Subcutaneous abdominal adipose tissue (tissue), 5 donors: ENCODE measurements around the gene PLCG1.

Source experiments
- H3K27ac ChIP-seq: one replicate; pipeline ENCODE4 v1.7.0; 2013; ENCODE audit warnings: low read depth, mild to moderate bottlenecking, inconsistent platforms, low read length, moderate library complexity
- H3K27me3 ChIP-seq, 5 donors: one replicate each; pipeline ENCODE4 v1.7.0; 2013; ENCODE audit warnings: low read length in 5 of 5, inconsistent platforms in 1 of 5; ENCODE audit not compliant: control insufficient read depth in 5 of 5, insufficient read depth in 4 of 5
- H3K36me3 ChIP-seq, 5 donors: one replicate each; pipeline ENCODE4 v1.7.0; 2013; ENCODE audit warnings: low read length in 5 of 5; ENCODE audit not compliant: control insufficient read depth in 5 of 5, insufficient read depth in 5 of 5
- H3K4me1 ChIP-seq, 5 donors: one replicate each; pipeline ENCODE4 v1.7.0; 2013; ENCODE audit warnings: low read length in 5 of 5, mild to moderate bottlenecking in 3 of 5, moderate library complexity in 1 of 5; ENCODE audit not compliant: control insufficient read depth in 5 of 5, insufficient read depth in 5 of 5
- H3K4me3 ChIP-seq, 5 donors: one replicate each; pipeline ENCODE4 v1.7.0; 2013; ENCODE audit warnings: low read length in 5 of 5, low read depth in 1 of 5
- H3K9ac ChIP-seq, 5 donors: one replicate each; pipeline ENCODE4 v1.7.0; 2013; ENCODE audit warnings: low read length in 5 of 5, mild to moderate bottlenecking in 4 of 5, moderate library complexity in 3 of 5
- H3K9me3 ChIP-seq, 5 donors: one replicate each; pipeline ENCODE4 v1.7.0; 2013; ENCODE audit warnings: low read length in 5 of 5; ENCODE audit not compliant: control insufficient read depth in 5 of 5
- donor health status: healthy.
- donor health status: healthy.
- donor health status: healthy.
- donor health status: healthy.
- donor health status: healthy.

Gene PLCG1

DNA sequence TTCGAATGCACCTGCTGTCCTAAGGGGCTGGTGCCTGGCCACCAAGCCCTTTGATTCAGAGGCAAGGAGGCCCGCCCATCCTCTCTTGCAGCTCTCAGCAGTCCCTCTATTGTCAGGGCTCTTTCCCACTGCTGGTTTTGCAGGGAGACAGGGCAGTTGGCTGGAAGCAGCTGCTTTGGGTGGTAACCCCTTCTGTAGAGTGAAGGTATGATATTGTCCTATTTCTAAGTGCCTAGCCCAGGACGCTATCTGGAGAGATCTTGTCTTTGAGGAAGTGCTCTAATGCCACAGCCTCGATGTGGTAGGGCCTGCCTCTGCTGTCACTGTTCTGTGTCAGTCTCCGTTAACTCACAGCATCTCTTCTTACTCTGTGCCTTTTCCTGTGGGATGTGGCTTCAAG lies 5.6 kb downstream of the PLCG1 start:
- H3K36me3 ChIP-seq: peaks cover 0 to 4% (median 0%) of the 10 kb centered on the region in 5 donors
- H3K9ac ChIP-seq: peak overlapping the region in 1 of 5 donors; percentile 3
- peaks cover 31 to 99% (median 76%) of the 10 kb centered on the region in 5 donors for H3K4me1 ChIP-seq
- no peak overlapping the region for H3K4me3 ChIP-seq
- H3K27ac ChIP-seq: peak overlapping the region; percentile 32
- H3K9me3 ChIP-seq: no peaks in the 10 kb centered on the region
- no peaks in the 10 kb centered on the region for H3K27me3 ChIP-seq

DNA sequence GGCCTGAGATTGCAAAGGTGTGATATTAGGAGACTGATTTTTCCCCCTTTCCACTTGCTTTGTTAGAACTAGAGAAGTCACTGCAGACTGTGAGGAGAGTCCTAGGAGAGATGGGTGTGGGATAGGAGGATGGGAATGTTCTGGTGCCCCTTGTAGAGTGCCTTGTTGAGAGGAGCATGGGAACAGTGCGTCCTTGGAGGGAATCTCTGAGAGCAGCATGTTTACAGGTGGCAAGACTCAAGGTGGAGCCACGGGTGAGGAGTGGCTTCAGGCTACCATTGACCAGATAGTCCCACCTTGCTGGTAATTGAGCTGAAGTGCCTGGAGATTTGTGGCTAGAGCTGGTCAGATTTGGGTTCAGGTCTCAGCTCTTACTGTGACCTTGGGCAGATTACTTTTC lies 6.0 kb downstream of the PLCG1 start:
- peak overlapping the region; percentile 32 for H3K27ac ChIP-seq
- H3K9ac ChIP-seq: peak overlapping the region in 2 of 5 donors; percentile 3 to 26
- peaks cover 31 to 100% (median 76%) of the 10 kb centered on the region in 5 donors for H3K4me1 ChIP-seq
- H3K36me3 ChIP-seq: peaks cover 0 to 4% (median 0%) of the 10 kb centered on the region in 5 donors
- no peaks in the 10 kb centered on the region for H3K27me3 ChIP-seq
- H3K9me3 ChIP-seq: no peaks in the 10 kb centered on the region
- no peak overlapping the region for H3K4me3 ChIP-seq

DNA sequence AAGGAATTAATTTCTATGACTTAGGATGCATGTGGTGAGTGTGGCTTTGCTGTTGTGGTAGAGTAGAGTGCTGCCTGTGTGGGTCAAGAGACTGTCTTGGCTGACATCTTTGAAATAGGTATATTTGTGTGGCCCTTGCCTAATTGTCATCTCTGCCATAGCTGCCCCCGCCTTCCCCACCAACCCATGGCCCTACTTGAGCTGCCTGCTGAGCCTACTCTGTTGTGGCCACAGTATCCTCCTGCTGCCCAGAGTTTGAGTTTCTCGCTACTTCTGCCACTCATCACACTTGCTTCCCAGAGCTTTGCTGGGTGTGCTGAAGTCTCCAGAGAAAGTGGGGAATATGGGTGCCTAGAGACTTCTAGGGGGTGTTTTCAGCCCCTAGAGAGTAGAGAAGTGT lies 8.0 kb downstream of the PLCG1 start:
- Histone ChIP-seq H3K9me3 (no peaks in the 10 kb centered on the region), H3K4me3 (peak overlapping the region in 1 of 5 donors; percentile 11), H3K9ac (peak overlapping the region in 1 of 5 donors; percentile 15), H3K36me3 (peaks cover 0 to 4% (median 0%) of the 10 kb centered on the region in 5 donors), H3K27ac (peak overlapping the region; percentile 32), H3K27me3 (no peaks in the 10 kb centered on the region), H3K4me1 (peaks cover 31 to 99% (median 67%) of the 10 kb centered on the region in 5 donors)

DNA sequence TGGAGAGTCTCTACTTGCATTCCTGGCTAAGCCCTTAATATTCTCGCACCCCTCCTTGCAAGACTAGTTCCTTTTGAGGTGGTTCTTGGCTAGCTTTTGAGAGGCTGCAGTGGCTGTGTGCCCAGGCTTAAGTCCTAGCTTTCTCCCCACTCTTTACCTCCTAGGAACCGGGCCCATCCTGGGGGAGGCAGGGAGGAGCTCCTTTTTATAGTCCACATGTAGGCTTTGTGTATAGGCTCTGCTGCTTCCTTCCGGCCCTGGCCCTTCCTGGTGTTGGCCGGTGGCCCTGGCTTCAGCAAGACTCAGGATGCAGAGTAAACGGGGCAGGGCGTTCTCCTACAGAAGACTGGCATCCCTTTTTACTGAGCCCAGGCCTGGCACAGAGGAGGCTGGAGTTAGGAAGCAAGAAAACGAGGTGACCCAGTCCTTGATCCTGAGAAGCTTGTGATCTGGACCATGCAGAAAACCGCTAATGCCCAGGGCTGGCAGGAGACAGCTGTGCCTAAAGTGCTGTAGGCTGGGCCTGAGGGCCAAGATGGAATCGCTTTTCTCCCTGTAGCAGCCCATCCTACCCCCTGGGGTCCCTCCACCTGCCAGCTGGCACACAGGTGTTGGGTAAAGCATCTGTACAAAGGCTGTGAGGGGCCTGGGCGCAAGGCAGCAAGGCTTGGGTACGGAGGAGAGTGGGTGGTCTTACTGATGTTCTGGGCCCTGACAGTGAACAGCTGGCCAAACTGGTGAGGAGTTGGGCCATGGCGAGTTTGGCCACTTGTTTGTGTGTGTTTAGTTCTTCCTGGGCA lies 8.7 kb downstream of the PLCG1 start:
- Histone ChIP-seq H3K9me3 (no peaks in the 10 kb centered on the region), H3K4me1 (peaks cover 25 to 99% (median 64%) of the 10 kb centered on the region in 5 donors), H3K27me3 (no peaks in the 10 kb centered on the region), H3K27ac (peak overlapping the region; percentile 75), H3K9ac (peak overlapping the region in 1 of 5 donors; percentile 11), H3K36me3 (peaks cover 0 to 4% (median 0%) of the 10 kb centered on the region in 5 donors), H3K4me3 (peak overlapping the region in 1 of 5 donors; percentile 11)

DNA sequence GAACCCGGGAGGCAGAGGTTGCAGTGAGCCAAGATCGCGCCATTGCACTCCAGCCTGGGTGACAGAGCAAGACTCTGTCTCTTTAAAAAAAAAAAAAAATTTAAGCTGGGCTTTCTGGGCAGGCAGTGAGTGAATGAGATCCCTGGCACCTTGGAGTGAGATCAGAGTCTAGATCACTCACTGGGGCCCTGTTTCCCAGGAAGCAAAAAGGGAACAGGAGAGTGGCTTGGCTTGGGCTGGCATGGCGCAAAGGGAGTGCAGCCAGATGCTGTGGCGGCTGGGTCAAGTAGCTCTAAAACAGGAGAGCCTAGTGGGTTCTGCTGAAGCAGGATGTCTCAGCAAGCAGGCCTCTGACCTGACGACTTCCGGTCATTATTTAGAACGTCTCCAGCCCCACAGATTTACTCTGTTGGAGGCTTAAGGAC lies 10.4 kb downstream of the PLCG1 start:
- Histone ChIP-seq H3K9me3 (no peaks in the 10 kb centered on the region), H3K27ac (peak overlapping the region; percentile 75), H3K4me1 (peaks cover 22 to 99% (median 57%) of the 10 kb centered on the region in 5 donors), H3K27me3 (no peaks in the 10 kb centered on the region), H3K4me3 (no peak overlapping the region), H3K9ac (peak overlapping the region in 2 of 5 donors; percentile 19 to 47), H3K36me3 (peaks cover 0 to 4% (median 0%) of the 10 kb centered on the region in 5 donors)

DNA sequence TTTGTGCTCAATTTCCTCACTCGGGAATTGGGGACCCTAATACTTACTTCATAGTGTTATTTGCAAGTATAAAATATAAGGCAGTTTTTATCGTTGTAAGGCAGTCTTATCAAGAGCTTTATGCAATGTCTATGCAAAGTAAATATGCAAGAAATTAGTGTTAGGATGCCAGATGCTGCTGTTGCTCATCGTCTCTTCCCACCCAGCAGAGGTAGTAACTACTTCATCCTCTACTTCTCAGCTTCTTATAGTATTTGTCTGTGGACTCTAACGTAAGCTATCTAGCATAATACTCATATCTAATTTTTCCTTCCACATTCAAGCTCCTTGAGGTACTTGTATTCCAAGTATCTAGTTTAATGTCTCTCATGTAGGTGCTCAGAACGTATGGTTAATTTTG lies 11.6 kb downstream of the PLCG1 start:
- Histone ChIP-seq H3K27me3 (no peaks in the 10 kb centered on the region), H3K4me3 (no peak overlapping the region), H3K36me3 (peaks cover 0 to 4% (median 0%) of the 10 kb centered on the region in 5 donors), H3K4me1 (peaks cover 22 to 97% (median 62%) of the 10 kb centered on the region in 5 donors), H3K9me3 (no peaks in the 10 kb centered on the region), H3K27ac (no peak overlapping the region), H3K9ac (no peak overlapping the region)

DNA sequence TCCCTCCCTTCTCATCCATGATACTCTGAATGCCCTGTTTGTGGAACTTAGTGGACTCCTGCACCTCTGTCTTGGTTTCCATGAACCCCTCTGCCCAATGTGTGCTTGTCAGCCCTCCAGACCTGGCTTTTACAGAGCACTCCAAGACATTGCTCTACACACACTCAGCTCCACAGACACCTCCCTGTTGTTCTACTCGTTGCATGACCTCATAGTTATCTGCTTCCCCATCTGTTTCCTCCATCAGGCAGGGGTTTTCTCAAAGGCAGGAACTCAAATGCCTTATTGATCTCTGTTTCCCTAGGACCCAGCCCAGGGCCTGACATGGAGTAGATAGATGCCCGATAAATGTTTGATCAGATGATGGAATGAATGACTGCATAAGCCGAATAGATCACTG lies 13.3 kb downstream of the PLCG1 start:
- Histone ChIP-seq H3K27me3 (no peaks in the 10 kb centered on the region), H3K36me3 (no peaks in the 10 kb centered on the region), H3K9me3 (no peaks in the 10 kb centered on the region), H3K4me3 (no peak overlapping the region), H3K4me1 (peaks cover 17 to 97% (median 67%) of the 10 kb centered on the region in 5 donors), H3K9ac (no peak overlapping the region), H3K27ac (peak overlapping the region; percentile 67)

DNA sequence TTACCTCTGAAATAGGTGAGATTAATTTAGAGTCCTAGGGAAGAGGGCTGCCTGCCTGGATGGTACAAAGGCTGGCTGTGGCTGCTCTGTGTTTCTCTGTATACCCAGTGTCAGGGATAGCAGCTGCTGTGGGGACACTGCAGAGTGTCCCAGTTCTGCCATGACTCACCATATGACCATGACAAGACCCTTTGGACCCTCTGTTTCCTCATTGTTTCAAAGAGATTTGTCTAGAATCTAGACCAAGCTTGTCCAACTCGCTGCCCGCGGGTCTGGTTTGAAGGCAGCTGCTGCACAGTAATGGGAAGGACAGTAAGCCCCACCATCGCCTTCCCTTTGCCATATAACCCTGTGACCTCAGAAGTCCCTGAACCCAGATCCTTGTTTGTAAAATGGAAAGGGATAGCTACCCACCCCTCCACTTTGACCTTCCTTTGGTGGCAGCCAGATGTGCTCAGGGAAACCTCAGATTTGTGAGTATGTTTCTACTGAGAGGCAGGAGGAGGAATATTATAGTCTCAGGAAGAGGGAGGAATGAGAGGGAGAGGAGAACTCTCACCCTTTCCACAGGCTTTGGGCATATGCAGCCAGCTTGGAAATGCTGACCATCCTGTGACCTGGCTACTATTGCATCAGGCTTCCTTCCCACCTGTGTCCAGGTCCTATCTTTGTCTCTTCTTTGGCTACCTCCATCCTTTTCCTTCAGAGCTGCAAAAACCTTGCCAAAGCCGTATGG lies 14.0 kb downstream of the PLCG1 start:
- Histone ChIP-seq H3K4me3 (no peak overlapping the region), H3K36me3 (no peaks in the 10 kb centered on the region), H3K27ac (peak overlapping the region; percentile 67), H3K9me3 (no peaks in the 10 kb centered on the region), H3K9ac (no peak overlapping the region), H3K4me1 (peaks cover 11 to 95% (median 62%) of the 10 kb centered on the region in 5 donors), H3K27me3 (no peaks in the 10 kb centered on the region)

DNA sequence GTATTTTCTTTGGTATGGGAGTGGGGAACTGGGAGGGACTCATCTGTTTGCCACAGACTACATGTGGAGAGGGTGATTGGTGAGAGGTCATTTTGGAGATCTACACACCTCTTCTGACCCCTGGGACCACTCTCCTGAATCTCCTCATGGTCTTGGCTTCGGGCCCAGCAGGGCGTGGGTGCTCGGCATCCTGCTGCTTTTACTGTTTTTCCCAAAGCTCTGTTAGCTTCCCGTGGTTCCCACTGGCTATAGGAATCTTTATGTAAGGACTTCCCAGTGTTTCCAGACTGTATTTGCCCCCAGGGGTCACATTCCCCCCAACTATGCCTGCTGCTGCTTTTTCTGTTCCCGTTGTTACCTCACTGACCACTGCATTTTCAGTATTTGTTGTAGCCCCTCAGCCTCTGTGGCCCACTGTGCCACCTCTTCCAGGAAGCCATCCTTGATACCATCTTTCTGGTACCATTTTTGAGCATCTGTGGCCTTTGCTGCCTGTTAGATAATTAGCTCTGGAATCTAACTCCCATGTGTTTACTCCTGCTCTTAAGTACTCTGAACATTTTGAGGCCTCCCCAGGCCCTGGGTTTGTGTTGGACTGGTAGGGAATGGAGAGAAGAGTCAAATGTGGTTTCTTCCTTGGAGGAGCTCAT lies 14.9 kb downstream of the PLCG1 start:
- H3K36me3 ChIP-seq: no peaks in the 10 kb centered on the region
- peaks cover 8 to 95% (median 54%) of the 10 kb centered on the region in 5 donors for H3K4me1 ChIP-seq
- no peaks in the 10 kb centered on the region for H3K27me3 ChIP-seq
- no peak overlapping the region for H3K4me3 ChIP-seq
- no peaks in the 10 kb centered on the region for H3K9me3 ChIP-seq
- peak overlapping the region; percentile 67 for H3K27ac ChIP-seq
- peak overlapping the region in 2 of 5 donors; percentile 4 to 26 for H3K9ac ChIP-seq
